HEK293 (cell line): Measurements from ENCODE around the gene PIP5K1C.

Source experiments
- CTCF ChIA-PET: fragments of 350-600 bp; formaldehyde crosslinking; extraction: SDS; loops from one replicate; lab custom pipeline; 2021; ENCODE audit warnings: antibody characterized with exemption; lab: Yijun Ruan, JAX
- POLR2A ChIA-PET: fragments of 300-600 bp; formaldehyde crosslinking; extraction: SDS; loops from one replicate; lab custom pipeline; 2020; ENCODE audit warnings: antibody characterized with exemption, inconsistent platforms; lab: Yijun Ruan, JAX
- H3K27ac ChIP-seq: fragments of 200-500 bp; sonication (Bioruptor generic); 2 replicates; pipeline ENCODE4 v1.5.1; 2014; ENCODE audit warnings: low read depth, low read length, control low read depth, inconsistent platforms; ENCODE audit errors: extremely low read depth
- H3K36me3 ChIP-seq, 2 experiments: fragments of 200-500 bp in 1 of 2; sonication (Bioruptor generic) in 1 of 2; 1 replicate in 1 of 2; 2 replicates in 1 of 2; pipeline ENCODE4 v1.5.1; 2014 to 2017; ENCODE audit warnings: inconsistent platforms in 2 of 2, low read length in 2 of 2; ENCODE audit not compliant: control insufficient read depth in 2 of 2, insufficient read depth in 1 of 2
- H3K4me1 ChIP-seq: fragments of 200-500 bp; sonication (Bioruptor generic); 2 replicates; pipeline ENCODE4 v1.5.1; 2014; ENCODE audit warnings: mild to moderate bottlenecking, low read length, inconsistent platforms; ENCODE audit not compliant: control insufficient read depth, insufficient read depth
- H3K4me3 ChIP-seq: 2 replicates; pipeline ENCODE4 v1.5.1; 2011; ENCODE audit warnings: low read depth, mild to moderate bottlenecking, control low read depth, low read length, moderate library complexity
- H3K9me3 ChIP-seq: fragments of 200-500 bp; sonication (Bioruptor generic); 2 replicates; pipeline ENCODE4 v1.5.1; 2014; ENCODE audit warnings: low read depth, low read length, inconsistent platforms; ENCODE audit not compliant: control insufficient read depth, insufficient read depth
- KLF9 ChIP-seq: fragments of 450-650 bp; formaldehyde crosslinking; IDR thresholded peaks from 2 replicates; pipeline ENCODE4 v1.5.1; 2016; ENCODE audit warnings: missing biosample characterization, missing genetic modification characterization, low read depth
- YY1 ChIP-seq: fragments of 450-650 bp; formaldehyde crosslinking; IDR thresholded peaks from 2 replicates; pipeline ENCODE4 v1.5.1; 2018; ENCODE audit warnings: missing biosample characterization, missing genetic modification characterization
- ZFP37 ChIP-seq: fragments of 450-650 bp; formaldehyde crosslinking; IDR thresholded peaks from 2 replicates; pipeline ENCODE4 v1.5.1; 2016; ENCODE audit warnings: missing biosample characterization, missing genetic modification characterization
- ZIC2 ChIP-seq: fragments of 450-650 bp; formaldehyde crosslinking; IDR thresholded peaks from 2 replicates; pipeline ENCODE4 v1.5.1; 2016; ENCODE audit warnings: missing biosample characterization, missing genetic modification characterization
- ZNF2 ChIP-seq: fragments of 450-650 bp; formaldehyde crosslinking; IDR thresholded peaks from 2 replicates; pipeline ENCODE4 v1.5.1; 2016; ENCODE audit warnings: missing biosample characterization, missing genetic modification characterization
- ZNF202 ChIP-seq: fragments of 450-650 bp; formaldehyde crosslinking; IDR thresholded peaks from 2 replicates; pipeline ENCODE4 v1.5.1; 2016; ENCODE audit warnings: missing biosample characterization, missing genetic modification characterization, borderline replicate concordance
- ZNF24 ChIP-seq: fragments of 450-650 bp; formaldehyde crosslinking; IDR thresholded peaks from 2 replicates; pipeline ENCODE4 v1.5.1; 2016; ENCODE audit warnings: missing biosample characterization, missing genetic modification characterization
- ZNF274 ChIP-seq, 2 experiments: fragments of 200-500 bp in 1 of 2; fragments of 450-650 bp in 1 of 2; sonication (Bioruptor generic) in 1 of 2; formaldehyde crosslinking in 1 of 2; IDR thresholded peaks; 2 replicates each; pipeline versions ENCODE4 v1.5.1 to v1.6.1; 2014 to 2016; ENCODE audit warnings: borderline replicate concordance in 1 of 2, inconsistent platforms in 1 of 2, low read length in 1 of 2, missing biosample characterization in 1 of 2, missing genetic modification characterization in 1 of 2
- ZNF394 ChIP-seq: fragments of 450-650 bp; formaldehyde crosslinking; IDR thresholded peaks from 2 replicates; pipeline ENCODE4 v1.5.1; 2016; ENCODE audit warnings: missing biosample characterization, missing genetic modification characterization, mild to moderate bottlenecking, moderate library complexity, borderline replicate concordance
- ZNF560 ChIP-seq: fragments of 450-650 bp; formaldehyde crosslinking; IDR thresholded peaks from 2 replicates; pipeline ENCODE4 v1.5.1; 2017; ENCODE audit warnings: missing biosample characterization, missing genetic modification characterization, borderline replicate concordance
- ZNF624 ChIP-seq: fragments of 450-650 bp; formaldehyde crosslinking; IDR thresholded peaks from 2 replicates; pipeline ENCODE4 v1.5.1; 2017; ENCODE audit warnings: missing biosample characterization, missing genetic modification characterization
- TF ChIP-seq, protein P1 (sequence below): fragments of 450-650 bp; formaldehyde crosslinking; IDR thresholded peaks from 2 replicates; pipeline ENCODE4 v1.5.1; 2016; ENCODE audit warnings: missing biosample characterization, missing genetic modification characterization
- TF ChIP-seq, protein P2 (sequence below): fragments of 450-650 bp; formaldehyde crosslinking; IDR thresholded peaks from 2 replicates; pipeline ENCODE4 v1.5.1; 2017; ENCODE audit warnings: missing biosample characterization, missing genetic modification characterization
- TF ChIP-seq, protein P3 (sequence below): fragments of 450-650 bp; formaldehyde crosslinking; IDR thresholded peaks from 2 replicates; pipeline ENCODE4 v1.5.1; 2016; ENCODE audit warnings: missing biosample characterization, missing genetic modification characterization
- TF ChIP-seq, protein P4 (sequence below): fragments of 450-650 bp; formaldehyde crosslinking; IDR thresholded peaks from 2 replicates; pipeline ENCODE4 v1.5.1; 2016; ENCODE audit warnings: missing biosample characterization, missing genetic modification characterization
- TF ChIP-seq, protein P5 (sequence below): fragments of 450-650 bp; formaldehyde crosslinking; IDR thresholded peaks from 2 replicates; pipeline ENCODE4 v1.5.1; 2016; ENCODE audit warnings: missing biosample characterization, missing genetic modification characterization
- TF ChIP-seq, protein P6 (sequence below): fragments of 450-650 bp; formaldehyde crosslinking; IDR thresholded peaks from 2 replicates; pipeline ENCODE4 v1.5.1; 2016; ENCODE audit warnings: missing biosample characterization, missing genetic modification characterization, low read depth

Gene PIP5K1C

DNA sequence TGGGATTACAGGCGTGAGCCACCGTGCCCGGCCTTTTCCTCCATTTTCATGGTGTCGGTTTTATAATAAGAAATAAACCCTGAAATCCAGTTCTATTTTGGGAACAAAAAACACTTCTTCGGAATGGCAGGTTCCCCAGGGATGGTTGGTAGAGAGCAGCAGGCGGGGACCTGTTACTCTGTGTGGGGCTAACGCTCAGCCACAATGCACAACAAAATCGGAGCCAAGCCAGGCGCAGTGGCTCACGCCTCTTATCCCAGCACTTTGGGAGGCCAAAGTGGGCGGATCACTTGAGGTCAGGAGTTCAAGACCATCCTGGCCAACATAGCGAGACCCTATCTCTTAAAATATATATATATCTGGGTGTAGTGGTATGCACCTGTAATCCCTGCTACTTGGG lies 99.2 kb downstream of the PIP5K1C start:
- Histone ChIP-seq H3K9me3 (no peaks in the 10 kb centered on the region), H3K36me3 (no peaks in the 10 kb centered on the region; a peak in 1 of 3 replicates), H3K27ac (no peak overlapping the region), H3K4me1 (no peaks in the 10 kb centered on the region), H3K4me3 (no peak overlapping the region)
- CTCF ChIA-PET: interaction anchor here (0.6 to 1.6 kb wide), 3 partner anchors 18 to 296 kb away, joined by 3 to 6 read pairs (median 4); no protein-coding TSS in a partner anchor
- POLR2A ChIA-PET: interaction anchor here (0.7 kb wide), 1 partner anchor 23 kb away, joined by 7 read pairs; no protein-coding TSS in a partner anchor
- TF ChIP-seq ZNF24 (no peak), ZNF394 (tag by site-specific recombination) (no peak), ZIC2 (tag by site-specific recombination) (no peak), ZNF274 (IDR thresholded peaks at IDR 0.05; ENCODE audit: low read length) (no peak), ZNF274 (tag by site-specific recombination; IDR thresholded peaks at IDR 0.05; ENCODE audit: borderline replicate concordance) (no peak), KLF9 (tag by site-specific recombination) (no peak), ZNF624 (tag by site-specific recombination) (no peak), ZNF202 (no peak), YY1 (tag by site-specific recombination) (no peak), ZNF560 (tag by site-specific recombination) (no peak), ZNF2 (no peak), ZFP37 (tag by site-specific recombination) (no peak)
- TF ChIP-seq, protein P1, sequence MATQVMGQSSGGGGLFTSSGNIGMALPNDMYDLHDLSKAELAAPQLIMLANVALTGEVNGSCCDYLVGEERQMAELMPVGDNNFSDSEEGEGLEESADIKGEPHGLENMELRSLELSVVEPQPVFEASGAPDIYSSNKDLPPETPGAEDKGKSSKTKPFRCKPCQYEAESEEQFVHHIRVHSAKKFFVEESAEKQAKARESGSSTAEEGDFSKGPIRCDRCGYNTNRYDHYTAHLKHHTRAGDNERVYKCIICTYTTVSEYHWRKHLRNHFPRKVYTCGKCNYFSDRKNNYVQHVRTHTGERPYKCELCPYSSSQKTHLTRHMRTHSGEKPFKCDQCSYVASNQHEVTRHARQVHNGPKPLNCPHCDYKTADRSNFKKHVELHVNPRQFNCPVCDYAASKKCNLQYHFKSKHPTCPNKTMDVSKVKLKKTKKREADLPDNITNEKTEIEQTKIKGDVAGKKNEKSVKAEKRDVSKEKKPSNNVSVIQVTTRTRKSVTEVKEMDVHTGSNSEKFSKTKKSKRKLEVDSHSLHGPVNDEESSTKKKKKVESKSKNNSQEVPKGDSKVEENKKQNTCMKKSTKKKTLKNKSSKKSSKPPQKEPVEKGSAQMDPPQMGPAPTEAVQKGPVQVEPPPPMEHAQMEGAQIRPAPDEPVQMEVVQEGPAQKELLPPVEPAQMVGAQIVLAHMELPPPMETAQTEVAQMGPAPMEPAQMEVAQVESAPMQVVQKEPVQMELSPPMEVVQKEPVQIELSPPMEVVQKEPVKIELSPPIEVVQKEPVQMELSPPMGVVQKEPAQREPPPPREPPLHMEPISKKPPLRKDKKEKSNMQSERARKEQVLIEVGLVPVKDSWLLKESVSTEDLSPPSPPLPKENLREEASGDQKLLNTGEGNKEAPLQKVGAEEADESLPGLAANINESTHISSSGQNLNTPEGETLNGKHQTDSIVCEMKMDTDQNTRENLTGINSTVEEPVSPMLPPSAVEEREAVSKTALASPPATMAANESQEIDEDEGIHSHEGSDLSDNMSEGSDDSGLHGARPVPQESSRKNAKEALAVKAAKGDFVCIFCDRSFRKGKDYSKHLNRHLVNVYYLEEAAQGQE (tag by site-specific recombination): no peak
- TF ChIP-seq, protein P2, sequence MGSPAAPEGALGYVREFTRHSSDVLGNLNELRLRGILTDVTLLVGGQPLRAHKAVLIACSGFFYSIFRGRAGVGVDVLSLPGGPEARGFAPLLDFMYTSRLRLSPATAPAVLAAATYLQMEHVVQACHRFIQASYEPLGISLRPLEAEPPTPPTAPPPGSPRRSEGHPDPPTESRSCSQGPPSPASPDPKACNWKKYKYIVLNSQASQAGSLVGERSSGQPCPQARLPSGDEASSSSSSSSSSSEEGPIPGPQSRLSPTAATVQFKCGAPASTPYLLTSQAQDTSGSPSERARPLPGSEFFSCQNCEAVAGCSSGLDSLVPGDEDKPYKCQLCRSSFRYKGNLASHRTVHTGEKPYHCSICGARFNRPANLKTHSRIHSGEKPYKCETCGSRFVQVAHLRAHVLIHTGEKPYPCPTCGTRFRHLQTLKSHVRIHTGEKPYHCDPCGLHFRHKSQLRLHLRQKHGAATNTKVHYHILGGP (tag by site-specific recombination): no peak
- TF ChIP-seq, protein P3, sequence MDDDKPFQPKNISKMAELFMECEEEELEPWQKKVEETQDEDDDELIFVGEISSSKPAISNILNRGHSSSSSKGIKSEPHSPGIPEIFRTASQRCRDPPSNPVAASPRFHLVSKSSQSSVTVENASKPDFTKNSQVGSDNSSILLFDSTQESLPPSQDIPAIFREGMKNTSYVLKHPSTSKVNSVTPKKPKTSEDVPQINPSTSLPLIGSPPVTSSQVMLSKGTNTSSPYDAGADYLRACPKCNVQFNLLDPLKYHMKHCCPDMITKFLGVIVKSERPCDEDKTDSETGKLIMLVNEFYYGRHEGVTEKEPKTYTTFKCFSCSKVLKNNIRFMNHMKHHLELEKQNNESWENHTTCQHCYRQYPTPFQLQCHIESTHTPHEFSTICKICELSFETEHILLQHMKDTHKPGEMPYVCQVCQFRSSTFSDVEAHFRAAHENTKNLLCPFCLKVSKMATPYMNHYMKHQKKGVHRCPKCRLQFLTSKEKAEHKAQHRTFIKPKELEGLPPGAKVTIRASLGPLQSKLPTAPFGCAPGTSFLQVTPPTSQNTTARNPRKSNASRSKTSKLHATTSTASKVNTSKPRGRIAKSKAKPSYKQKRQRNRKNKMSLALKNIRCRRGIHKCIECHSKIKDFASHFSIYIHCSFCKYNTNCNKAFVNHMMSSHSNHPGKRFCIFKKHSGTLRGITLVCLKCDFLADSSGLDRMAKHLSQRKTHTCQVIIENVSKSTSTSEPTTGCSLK (tag by site-specific recombination): no peak
- TF ChIP-seq, protein P4, sequence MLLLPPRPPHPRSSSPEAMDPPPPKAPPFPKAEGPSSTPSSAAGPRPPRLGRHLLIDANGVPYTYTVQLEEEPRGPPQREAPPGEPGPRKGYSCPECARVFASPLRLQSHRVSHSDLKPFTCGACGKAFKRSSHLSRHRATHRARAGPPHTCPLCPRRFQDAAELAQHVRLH (tag by site-specific recombination): no peak
- TF ChIP-seq, protein P5, sequence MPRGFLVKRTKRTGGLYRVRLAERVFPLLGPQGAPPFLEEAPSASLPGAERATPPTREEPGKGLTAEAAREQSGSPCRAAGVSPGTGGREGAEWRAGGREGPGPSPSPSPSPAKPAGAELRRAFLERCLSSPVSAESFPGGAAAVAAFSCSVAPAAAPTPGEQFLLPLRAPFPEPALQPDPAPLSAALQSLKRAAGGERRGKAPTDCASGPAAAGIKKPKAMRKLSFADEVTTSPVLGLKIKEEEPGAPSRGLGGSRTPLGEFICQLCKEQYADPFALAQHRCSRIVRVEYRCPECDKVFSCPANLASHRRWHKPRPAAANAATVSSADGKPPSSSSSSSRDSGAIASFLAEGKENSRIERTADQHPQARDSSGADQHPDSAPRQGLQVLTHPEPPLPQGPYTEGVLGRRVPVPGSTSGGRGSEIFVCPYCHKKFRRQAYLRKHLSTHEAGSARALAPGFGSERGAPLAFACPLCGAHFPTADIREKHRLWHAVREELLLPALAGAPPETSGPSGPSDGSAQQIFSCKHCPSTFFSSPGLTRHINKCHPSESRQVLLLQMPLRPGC: no peak
- TF ChIP-seq, protein P6, sequence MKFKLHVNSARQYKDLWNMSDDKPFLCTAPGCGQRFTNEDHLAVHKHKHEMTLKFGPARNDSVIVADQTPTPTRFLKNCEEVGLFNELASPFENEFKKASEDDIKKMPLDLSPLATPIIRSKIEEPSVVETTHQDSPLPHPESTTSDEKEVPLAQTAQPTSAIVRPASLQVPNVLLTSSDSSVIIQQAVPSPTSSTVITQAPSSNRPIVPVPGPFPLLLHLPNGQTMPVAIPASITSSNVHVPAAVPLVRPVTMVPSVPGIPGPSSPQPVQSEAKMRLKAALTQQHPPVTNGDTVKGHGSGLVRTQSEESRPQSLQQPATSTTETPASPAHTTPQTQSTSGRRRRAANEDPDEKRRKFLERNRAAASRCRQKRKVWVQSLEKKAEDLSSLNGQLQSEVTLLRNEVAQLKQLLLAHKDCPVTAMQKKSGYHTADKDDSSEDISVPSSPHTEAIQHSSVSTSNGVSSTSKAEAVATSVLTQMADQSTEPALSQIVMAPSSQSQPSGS (tag by site-specific recombination): no peak
